HG03025 (cell line): Measurements from ENCODE around the gene VSTM2L.

Source experiments
- ATAC-seq: cut with Tn5 transposase; IDR thresholded peaks from one replicate; pipeline ENCODE4 v1.9.1; 2021; ENCODE audit warnings: mild to moderate bottlenecking, moderate library complexity; ENCODE audit not compliant: unreplicated experiment, low FRiP score

Gene VSTM2L

GRCh38 chr20:37983286-37983685, 80.4 kb downstream of the VSTM2L start:
- ATAC-seq = no peak

- no peak for ATAC-seq
These were observed 81.3 kb downstream of the VSTM2L start for GRCh38 chr20:37984018-37984785.

GRCh38 chr20:37986044-37986858, 83.3 kb downstream of the VSTM2L start:
- ATAC-seq = no peak

GRCh38 chr20:37986873-37987601, 84.1 kb downstream of the VSTM2L start:
- ATAC-seq = no peak

- ATAC-seq = no peak
These were observed 84.8 kb downstream of the VSTM2L start for GRCh38 chr20:37987602-37988290.

GRCh38 chr20:37988306-37988954, 85.5 kb downstream of the VSTM2L start:
- ATAC-seq = no peak

GRCh38 chr20:37989601-37990295, 86.8 kb downstream of the VSTM2L start:
- ATAC-seq = no peak

- ATAC-seq = peak; percentile 78
These were observed 87.7 kb downstream of the VSTM2L start for GRCh38 chr20:37990571-37991151.

GRCh38 chr20:37991157-37991866, 88.4 kb downstream of the VSTM2L start:
- ATAC-seq = no peak

GRCh38 chr20:37991908-37992307, 89.0 kb downstream of the VSTM2L start:
- ATAC-seq = no peak

GRCh38 chr20:37992802-37993409, 90.0 kb downstream of the VSTM2L start:
- ATAC-seq = no peak

GRCh38 chr20:37994512-37994911, 91.6 kb downstream of the VSTM2L start:
- no peak for ATAC-seq
